ENCODE measurements around the gene FXYD7.
A peak's percentile ranks its signal among the peaks of the same experiment; 100 is the strongest.
"Not testable (repeated sequence)": the region's sequence is repeated elsewhere in the genome, so short reads cannot be mapped to it uniquely, and the experiment has no call there.

Gene FXYD7

GRCh38 chr19:35125749-35126623, 17.1 kb upstream of the FXYD7 start:
- DNase-seq (ENCODE audit: low read depth in 2 of 3, low spot score in 2 of 3): no peak

- DNase-seq (ENCODE audit: low read depth in 2 of 3, low spot score in 2 of 3): no peak
Observed at GRCh38 chr19:35126624-35126959, 16.5 kb upstream of the FXYD7 start.

- no peak for DNase-seq (ENCODE audit: low read depth in 2 of 3, low spot score in 2 of 3)
Observed at GRCh38 chr19:35127871-35128270, 15.2 kb upstream of the FXYD7 start.

- DNase-seq (ENCODE audit: low read depth in 2 of 3, low spot score in 2 of 3): no peak
Observed at GRCh38 chr19:35128398-35129057, 14.5 kb upstream of the FXYD7 start.

- not testable (repeated sequence) for DNase-seq (ENCODE audit: low read depth in 2 of 3, low spot score in 2 of 3)
Observed at GRCh38 chr19:35129724-35130274, 13.3 kb upstream of the FXYD7 start.

GRCh38 chr19:35130761-35131720, 12.0 kb upstream of the FXYD7 start:
- DNase-seq (ENCODE audit: low read depth in 2 of 3, low spot score in 2 of 3): no peak

- no peak for DNase-seq (ENCODE audit: low read depth in 2 of 3, low spot score in 2 of 3)
Observed at GRCh38 chr19:35132254-35132653, 10.8 kb upstream of the FXYD7 start.

GRCh38 chr19:35133826-35134225, 9.2 kb upstream of the FXYD7 start:
- no peak for DNase-seq (ENCODE audit: low read depth in 2 of 3, low spot score in 2 of 3)

GRCh38 chr19:35134601-35135242, 8.3 kb upstream of the FXYD7 start, which contains the start of gene LGI4:
Gene LGI4, minus strand, starts transcription at chr19:35135059. Its CDS starts 379 bp downstream, at chr19:35134680.
- no peak for DNase-seq (ENCODE audit: low read depth in 2 of 3, low spot score in 2 of 3)

- DNase-seq (ENCODE audit: low read depth in 2 of 3, low spot score in 2 of 3): peak; percentile 23 to 60 (median 51)
Observed at GRCh38 chr19:35135389-35135909, 7.6 kb upstream of the FXYD7 start.

- DNase-seq (ENCODE audit: low read depth in 2 of 3, low spot score in 2 of 3): no peak
Observed at GRCh38 chr19:35136231-35136630, 6.8 kb upstream of the FXYD7 start.

- no peak for DNase-seq (ENCODE audit: low read depth in 2 of 3, low spot score in 2 of 3)
Observed at GRCh38 chr19:35136977-35137702, 5.9 kb upstream of the FXYD7 start.

GRCh38 chr19:35138305-35138892, 4.7 kb upstream of the FXYD7 start, which contains the start of gene FXYD1:
Gene FXYD1, plus strand, starts transcription at chr19:35138824. Its CDS starts 1,256 bp downstream, at chr19:35140080.
- DNase-seq (ENCODE audit: low read depth in 2 of 3, low spot score in 2 of 3): no peak

GRCh38 chr19:35140207-35140961, 2.7 kb upstream of the FXYD7 start:
- DNase-seq (ENCODE audit: low read depth in 2 of 3, low spot score in 2 of 3): no peak

- peak; percentile 85 to 96 (median 90) for DNase-seq (ENCODE audit: low read depth in 2 of 3, low spot score in 2 of 3)
Observed at GRCh38 chr19:35140962-35141836, 1.9 kb upstream of the FXYD7 start.

GRCh38 chr19:35141837-35142605, 1.0 kb upstream of the FXYD7 start:
- DNase-seq (ENCODE audit: low read depth in 2 of 3, low spot score in 2 of 3): no peak
